H1 (cell line): ENCODE data around the gene COL20A1.

Source experiments
- HDAC6 ChIP-seq: IDR thresholded peaks from one replicate; pipeline ENCODE4 v1.7.1; 2012; ENCODE audit warnings: low read depth, mild to moderate bottlenecking, inconsistent platforms, low read length, moderate library complexity
- TBP ChIP-seq: IDR thresholded peaks from 2 replicates; pipeline ENCODE4 v1.6.1; 2011; ENCODE audit warnings: low read depth, low read length, improper control_type of control experiment
- TF ChIP-seq, protein P1 (sequence below), 3 experiments: IDR thresholded peaks; 1 replicate in 2 of 3; 2 replicates in 1 of 3; pipeline versions ENCODE4 v1.5.1 to v1.6.1; 2011; ENCODE audit warnings: low read length in 3 of 3, mild to moderate bottlenecking in 3 of 3, inconsistent platforms in 2 of 3, low read depth in 1 of 3, moderate library complexity in 1 of 3; ENCODE audit not compliant: insufficient read depth in 1 of 3; ENCODE audit errors: control extremely low read depth in 1 of 3

GRCh38 chr20:63335711-63336110 lies 42.7 kb downstream of the COL20A1 start:
- TF ChIP-seq, protein P1, sequence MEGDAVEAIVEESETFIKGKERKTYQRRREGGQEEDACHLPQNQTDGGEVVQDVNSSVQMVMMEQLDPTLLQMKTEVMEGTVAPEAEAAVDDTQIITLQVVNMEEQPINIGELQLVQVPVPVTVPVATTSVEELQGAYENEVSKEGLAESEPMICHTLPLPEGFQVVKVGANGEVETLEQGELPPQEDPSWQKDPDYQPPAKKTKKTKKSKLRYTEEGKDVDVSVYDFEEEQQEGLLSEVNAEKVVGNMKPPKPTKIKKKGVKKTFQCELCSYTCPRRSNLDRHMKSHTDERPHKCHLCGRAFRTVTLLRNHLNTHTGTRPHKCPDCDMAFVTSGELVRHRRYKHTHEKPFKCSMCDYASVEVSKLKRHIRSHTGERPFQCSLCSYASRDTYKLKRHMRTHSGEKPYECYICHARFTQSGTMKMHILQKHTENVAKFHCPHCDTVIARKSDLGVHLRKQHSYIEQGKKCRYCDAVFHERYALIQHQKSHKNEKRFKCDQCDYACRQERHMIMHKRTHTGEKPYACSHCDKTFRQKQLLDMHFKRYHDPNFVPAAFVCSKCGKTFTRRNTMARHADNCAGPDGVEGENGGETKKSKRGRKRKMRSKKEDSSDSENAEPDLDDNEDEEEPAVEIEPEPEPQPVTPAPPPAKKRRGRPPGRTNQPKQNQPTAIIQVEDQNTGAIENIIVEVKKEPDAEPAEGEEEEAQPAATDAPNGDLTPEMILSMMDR (IDR thresholded peaks at IDR 0.05; ENCODE audit: control extremely low read depth in 1 of 3, insufficient read depth in 1 of 3, low read depth in 1 of 3, low read length in 3 of 3), result no peak
- no peak for TF ChIP-seq HDAC6
- TF ChIP-seq TBP, result no peak
